Sigmoid colon (tissue), 7 donors: ENCODE results near the gene ZNRD2. TPM values are rescaled to one million over a fixed set of nuclear protein-coding genes. Genes with fewer than 3 reads are reported as not detected.
A peak's percentile ranks its signal among the peaks of the same experiment; 100 is the strongest.

Source experiments
- DNase-seq: peaks from one replicate; pipeline ENCODE4 v3.0.0-alpha.2; 2019
- H3K27ac ChIP-seq, 4 donors: fragments of 200-600 bp; sonication (generic); one replicate each; pipeline ENCODE4 v1.5.1; 2016 to 2019; ENCODE audit warnings: mild to moderate bottlenecking in 1 of 4
- H3K27me3 ChIP-seq, 3 donors: fragments of 200-600 bp; sonication (generic); one replicate each; pipeline ENCODE4 v1.5.1; 2019; ENCODE audit warnings: mild to moderate bottlenecking in 1 of 3
- H3K36me3 ChIP-seq, 4 donors: fragments of 200-600 bp; sonication (generic); one replicate each; pipeline ENCODE4 v1.5.1; 2016 to 2019
- H3K4me1 ChIP-seq, 4 donors: fragments of 200-600 bp; sonication (generic); one replicate each; pipeline ENCODE4 v1.5.1; 2017 to 2019
- H3K4me3 ChIP-seq, 4 donors: fragments of 200-600 bp; sonication (generic); one replicate each; pipeline ENCODE4 v1.5.1; 2017 to 2019; ENCODE audit warnings: mild to moderate bottlenecking in 2 of 4, moderate library complexity in 1 of 4
- H3K9me3 ChIP-seq, 4 donors: fragments of 200-600 bp in 3 of 4; sonication (generic) in 3 of 4; one replicate each; pipeline versions ENCODE4 v1.5.1 to v1.6.1; 2013 to 2019
- CTCF ChIP-seq, 4 experiments: fragments of 450-650 bp in 3 of 4; fragments of 200-600 bp in 1 of 4; IDR thresholded peaks; one replicate each; pipeline ENCODE4 v1.5.1; 2016 to 2019; ENCODE audit warnings: antibody characterized with exemption in 4 of 4, mild to moderate bottlenecking in 3 of 4, moderate library complexity in 2 of 4
- EP300 ChIP-seq, 4 donors: sonication (generic); formaldehyde crosslinking; IDR thresholded peaks; one replicate each; pipeline ENCODE4 v1.6.1; 2017; ENCODE audit warnings: antibody characterized with exemption in 4 of 4
- POLR2A ChIP-seq, 2 donors: fragments of 450-650 bp; IDR thresholded peaks; one replicate each; pipeline ENCODE4 v1.6.1; 2016; ENCODE audit warnings: antibody characterized with exemption in 2 of 2, mild to moderate bottlenecking in 2 of 2, moderate library complexity in 2 of 2
- POLR2AphosphoS5 ChIP-seq, 4 donors: sonication (generic); formaldehyde crosslinking; IDR thresholded peaks; one replicate each; pipeline ENCODE4 v1.6.1; 2017; ENCODE audit warnings: antibody characterized with exemption in 4 of 4
- WGBS, 2 donors: extraction: QIAGEN DNeasy Blood & Tissue Kit; methylation state at CpG; one replicate each; pipeline ENCODE4 v1.1.7; 2013; 5-methylcytosine and 5-hydroxymethylcytosine counted together
- intact Hi-C: fragments of 100-400 bp; cut with DNase I; formaldehyde crosslinking; loops from one replicate; pipeline ENCODE4 v1.15.1; 2023
- polyA plus RNA-seq, 3 donors: library from polyadenylated mRNA; stranded (reverse); fragments of 200-250 nt; gene quantifications; one replicate each; pipeline ENCODE4 v1.2.3, GENCODE V29; 2013
- total RNA-seq, 4 donors: library from RNA; depleted of rRNA; stranded (reverse); fragments of >200 nt; gene quantifications; one replicate each; pipeline ENCODE4 v1.1.0, GENCODE V29; 2016
- donor health status: healthy with polysubstance abuse.
- donor health status: Bipolar disorder and iron deficiency.
- donor health status: healthy.

Gene ZNRD2
- total and polyA plus RNA-seq, 7 donors, result 24.9 to 61.0 (median 52.6) TPM

DNA sequence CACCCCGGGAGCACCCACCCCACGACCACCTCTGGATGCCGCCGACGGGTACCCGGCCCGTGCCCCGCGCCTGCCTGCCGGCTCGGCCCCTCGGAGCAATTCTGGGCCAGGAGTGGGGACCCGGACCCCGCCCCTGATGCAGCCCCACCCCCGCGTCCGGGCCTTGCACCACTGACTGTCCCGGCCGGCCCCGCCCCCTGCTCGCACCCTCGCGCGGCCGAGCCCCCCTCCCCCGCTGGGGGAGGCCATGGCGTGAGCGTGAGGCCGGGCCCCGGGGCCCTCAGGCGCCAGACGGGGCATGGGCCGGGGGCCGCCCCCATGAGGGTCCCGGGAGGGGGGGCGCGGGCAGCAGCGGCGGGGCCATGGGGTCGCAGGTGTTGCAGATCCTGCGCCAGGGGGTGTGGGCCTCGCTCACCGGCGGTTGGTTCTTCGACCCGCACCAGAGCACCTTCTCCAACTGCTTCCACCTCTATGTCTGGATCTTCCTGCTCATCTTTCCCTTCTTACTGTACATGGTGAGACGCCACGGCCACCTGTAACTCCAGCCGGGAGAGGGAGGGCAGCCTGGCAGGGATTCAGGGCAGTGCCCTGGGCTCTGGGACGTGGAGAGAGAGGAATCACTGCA is 45.8 kb downstream of the ZNRD2 start:
- peak overlapping the region; percentile 89 to 95 (median 92) for H3K27ac ChIP-seq
- no peaks in the 10 kb centered on the region for H3K9me3 ChIP-seq
- peaks cover 0 to 51% (median 42%) of the 10 kb centered on the region in 4 donors for H3K4me1 ChIP-seq
- no peaks in the 10 kb centered on the region for H3K27me3 ChIP-seq
- peaks cover 30 to 44% (median 37%) of the 10 kb centered on the region in 4 donors for H3K36me3 ChIP-seq
- TF ChIP-seq POLR2A (IDR thresholded peaks at IDR 0.05), result no peak
- TF ChIP-seq CTCF (IDR thresholded peaks at IDR 0.05), result no peak
- no peak for TF ChIP-seq EP300 (IDR thresholded peaks at IDR 0.05)
- no peak for TF ChIP-seq POLR2AphosphoS5 (IDR thresholded peaks at IDR 0.05)
- no peak for DNase-seq
- peak overlapping the region; percentile 74 to 98 (median 88) for H3K4me3 ChIP-seq
- intact Hi-C loops, result loop anchor here (2.0 to 10.0 kb wide), 3 partner anchors 37 to 501 kb away; partner anchors contain the start of genes FAM89B, TM7SF2 and ZNHIT2
- WGBS, 2 donors, result 1 to 2% methylated on average over 50 of the region's 50 CpGs

DNA sequence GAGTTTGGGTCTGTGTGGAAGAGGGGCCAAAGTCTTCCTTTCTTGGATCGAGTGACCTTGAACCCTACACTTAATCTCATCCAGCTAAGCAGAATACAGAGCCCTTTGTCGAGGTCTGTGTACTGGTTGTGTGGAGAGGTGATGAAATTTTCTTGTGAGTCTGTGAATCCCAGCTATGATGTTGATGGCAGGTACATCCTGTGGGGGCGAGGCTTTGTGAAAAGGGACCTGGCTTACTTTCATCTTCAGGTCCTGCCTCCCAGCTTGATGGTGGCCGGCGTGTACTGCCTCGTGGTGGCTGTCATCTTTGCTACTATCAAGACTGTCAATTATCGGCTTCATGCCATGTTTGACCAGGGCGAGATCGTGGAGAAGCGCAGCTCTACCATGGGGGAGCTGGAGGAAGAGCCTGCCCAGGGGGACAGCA is 46.3 kb downstream of the ZNRD2 start:
- Histone ChIP-seq H3K36me3 (peaks cover 30 to 47% (median 41%) of the 10 kb centered on the region in 4 donors), H3K4me3 (peak overlapping the region; percentile 74 to 98 (median 88)), H3K4me1 (peaks cover 0 to 46% (median 38%) of the 10 kb centered on the region in 4 donors), H3K9me3 (no peaks in the 10 kb centered on the region), H3K27ac (peak overlapping the region; percentile 89 to 95 (median 92)), H3K27me3 (no peaks in the 10 kb centered on the region)
- intact Hi-C loops, result loop anchor here (10.0 kb wide), 1 partner anchor 502 kb away; the partner anchor contains the start of genes TM7SF2 and ZNHIT2
- TF ChIP-seq POLR2A (IDR thresholded peaks at IDR 0.05) (no peak), POLR2AphosphoS5 (IDR thresholded peaks at IDR 0.05) (no peak), EP300 (IDR thresholded peaks at IDR 0.05) (no peak), CTCF (IDR thresholded peaks at IDR 0.05) (no peak)
- WGBS, 2 donors, result 36 to 61% methylated on average over 10 of the region's 10 CpGs
- DNase-seq, result no peak

DNA sequence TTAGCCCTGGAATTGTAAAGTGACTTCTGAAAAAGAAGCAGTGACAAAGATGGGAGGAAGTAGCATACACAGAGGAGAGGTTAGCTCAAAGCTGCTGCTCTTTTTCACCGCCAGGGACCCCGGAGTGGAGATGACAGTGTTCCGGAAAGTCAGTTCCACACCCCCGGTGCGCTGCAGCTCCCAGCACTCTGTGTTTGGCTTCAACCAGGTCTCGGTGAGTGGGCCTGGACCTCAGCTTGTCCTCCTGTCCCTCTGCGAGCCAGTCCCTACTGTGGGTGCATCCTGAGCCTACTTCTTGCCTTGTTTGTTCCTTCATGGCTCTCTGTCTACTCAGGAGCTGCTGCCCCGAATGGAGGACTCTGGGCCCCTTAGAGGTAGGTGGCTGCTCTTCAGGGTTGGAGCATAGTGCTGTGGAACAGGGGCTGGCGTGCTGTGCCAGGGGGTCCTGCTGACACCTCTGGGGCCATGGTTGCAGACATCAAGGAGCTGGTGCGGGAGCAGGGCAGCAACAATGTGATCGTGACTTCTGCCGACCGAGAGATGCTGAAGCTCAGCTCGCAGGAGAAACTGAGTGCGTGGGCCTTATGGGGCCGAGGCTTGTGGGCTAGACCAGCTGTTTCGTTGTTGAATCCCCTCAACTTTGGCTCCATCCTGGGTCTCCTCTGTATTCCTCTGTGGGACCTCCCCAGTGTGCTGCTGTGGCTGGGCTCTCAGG is 47.0 kb downstream of the ZNRD2 start:
- Histone ChIP-seq H3K4me3 (peak overlapping the region in 1 of 4 donors; percentile 88), H3K27me3 (no peaks in the 10 kb centered on the region), H3K36me3 (peaks cover 33 to 52% (median 42%) of the 10 kb centered on the region in 4 donors), H3K9me3 (no peaks in the 10 kb centered on the region), H3K27ac (peak overlapping the region in 1 of 4 donors; percentile 92), H3K4me1 (peaks cover 0 to 39% (median 30%) of the 10 kb centered on the region in 4 donors)
- intact Hi-C loops, result loop anchor here (10.0 kb wide), 1 partner anchor 502 kb away; the partner anchor contains the start of genes TM7SF2 and ZNHIT2
- no peak for TF ChIP-seq POLR2AphosphoS5 (IDR thresholded peaks at IDR 0.05)
- TF ChIP-seq CTCF (IDR thresholded peaks at IDR 0.05), result no peak
- no peak for TF ChIP-seq POLR2A (IDR thresholded peaks at IDR 0.05)
- no peak for TF ChIP-seq EP300 (IDR thresholded peaks at IDR 0.05)
- no peak for DNase-seq
- 91 to 92% methylated on average over 17 of the region's 17 CpGs for WGBS, 2 donors

GRCh38 chr11:65617990-65618751 is 47.9 kb downstream of the ZNRD2 start:
- TF ChIP-seq POLR2A (IDR thresholded peaks at IDR 0.05) (no peak), EP300 (IDR thresholded peaks at IDR 0.05) (no peak), CTCF (IDR thresholded peaks at IDR 0.05) (no peak), POLR2AphosphoS5 (IDR thresholded peaks at IDR 0.05) (no peak)
- intact Hi-C loops, result loop anchor here (10.0 kb wide), 1 partner anchor 503 kb away; the partner anchor contains the start of genes TM7SF2 and ZNHIT2
- Histone ChIP-seq H3K36me3 (peaks cover 34 to 61% (median 43%) of the 10 kb centered on the region in 4 donors), H3K27me3 (no peaks in the 10 kb centered on the region), H3K27ac (no peak overlapping the region), H3K4me3 (no peak overlapping the region), H3K4me1 (peaks cover 0 to 30% (median 22%) of the 10 kb centered on the region in 4 donors), H3K9me3 (no peaks in the 10 kb centered on the region)
- 95 to 96% methylated on average over 33 of the region's 33 CpGs for WGBS, 2 donors
- DNase-seq, result no peak
